Measurements from ENCODE around the gene BIRC7.

BIRC7 gene

GRCh38 chr20:63226042-63226943 lies 9.4 kb upstream of the BIRC7 start:
- no peak for FAIRE-seq

- FAIRE-seq = no peak
These were observed 8.4 kb upstream of the BIRC7 start for GRCh38 chr20:63227260-63227659.

GRCh38 chr20:63228806-63229205 lies 6.9 kb upstream of the BIRC7 start:
- FAIRE-seq = no peak

GRCh38 chr20:63230800-63231268 lies 4.9 kb upstream of the BIRC7 start:
- no peak for FAIRE-seq

- FAIRE-seq = no peak
These were observed 3.3 kb upstream of the BIRC7 start for GRCh38 chr20:63232235-63233060.

- FAIRE-seq = no peak
These were observed 2.7 kb upstream of the BIRC7 start for GRCh38 chr20:63233061-63233344.

GRCh38 chr20:63233924-63234323 lies 1.8 kb upstream of the BIRC7 start:
- no peak for FAIRE-seq

GRCh38 chr20:63234693-63235398 lies 859 bp upstream of the BIRC7 start:
- FAIRE-seq = no peak

- no peak for FAIRE-seq
These were observed 572 bp downstream of the BIRC7 start for GRCh38 chr20:63236116-63236837.

- FAIRE-seq = no peak
These were observed 2.3 kb downstream of the BIRC7 start for GRCh38 chr20:63238031-63238430.

GRCh38 chr20:63238514-63239125 lies 2.9 kb downstream of the BIRC7 start:
- FAIRE-seq = no peak

DNA sequence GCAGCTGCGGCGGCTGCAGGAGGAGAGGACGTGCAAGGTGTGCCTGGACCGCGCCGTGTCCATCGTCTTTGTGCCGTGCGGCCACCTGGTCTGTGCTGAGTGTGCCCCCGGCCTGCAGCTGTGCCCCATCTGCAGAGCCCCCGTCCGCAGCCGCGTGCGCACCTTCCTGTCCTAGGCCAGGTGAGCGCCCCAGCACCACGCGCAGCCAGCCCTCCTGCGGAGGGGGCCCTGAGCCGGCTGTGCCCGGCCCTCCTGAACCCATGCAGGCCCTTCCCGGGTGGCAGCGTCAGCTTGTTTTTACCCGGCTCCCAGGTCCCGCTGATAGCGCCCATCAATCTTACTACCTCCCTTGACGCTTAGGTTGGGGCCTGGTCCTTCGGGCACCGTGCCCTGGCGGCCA lies 3.7 kb downstream of the BIRC7 start:
- no peak for FAIRE-seq

GRCh38 chr20:63240004-63240403 lies 4.3 kb downstream of the BIRC7 start:
- no peak for FAIRE-seq

DNA sequence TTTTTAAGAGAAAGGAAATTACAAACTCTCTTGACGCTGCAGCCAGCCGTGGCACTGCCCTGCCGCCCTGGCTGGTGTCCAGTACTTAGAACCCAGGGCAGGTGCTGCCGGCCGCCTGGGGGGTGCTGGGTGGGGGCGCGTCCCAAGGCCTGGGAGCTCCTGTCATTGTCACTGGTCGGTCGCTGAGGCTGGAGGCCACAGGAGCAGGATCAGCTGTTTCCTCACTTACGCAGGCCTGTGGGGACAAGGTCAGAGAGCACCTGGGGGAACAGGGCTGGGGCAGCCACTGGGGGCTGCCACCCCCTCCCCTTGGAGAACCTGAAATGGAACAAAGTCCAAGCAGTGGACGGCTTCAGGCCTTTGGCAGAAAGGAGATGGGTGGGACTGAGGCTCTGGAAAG lies 5.6 kb downstream of the BIRC7 start:
- FAIRE-seq = no peak

- FAIRE-seq = no peak
These were observed 7.0 kb downstream of the BIRC7 start for GRCh38 chr20:63242736-63243135.

DNA sequence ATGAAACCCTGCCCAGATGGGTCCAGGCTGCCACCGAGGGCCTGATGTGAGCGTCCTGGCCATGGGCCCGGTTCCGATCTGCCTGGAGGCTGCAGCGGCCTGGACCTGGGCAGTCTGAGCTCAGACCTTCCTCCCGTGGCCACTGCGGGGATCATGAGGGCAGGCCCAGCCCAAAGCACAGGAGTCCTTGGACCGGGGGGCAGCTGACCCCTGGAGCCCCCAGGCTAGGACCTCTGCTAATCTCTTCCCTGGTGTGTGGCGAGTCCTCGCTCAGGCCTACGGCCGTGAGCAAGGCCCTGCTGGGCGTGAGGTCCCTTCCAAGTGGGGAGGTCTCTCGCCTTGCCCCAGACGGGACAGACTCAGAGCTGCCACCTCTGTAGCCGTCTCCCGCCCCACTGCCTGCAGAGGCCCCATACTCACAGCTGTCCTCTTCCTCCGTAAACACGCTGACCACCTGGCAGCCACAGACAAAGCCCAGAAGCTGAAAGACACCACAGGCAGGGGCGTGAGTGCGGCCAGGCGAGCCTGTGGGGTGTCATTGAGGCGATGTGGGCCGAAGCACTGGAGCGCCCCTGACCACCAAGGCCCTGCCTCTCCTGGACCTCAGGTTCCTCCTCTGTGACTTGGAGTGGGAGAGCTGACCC lies 8.0 kb downstream of the BIRC7 start:
- no peak for FAIRE-seq

DNA sequence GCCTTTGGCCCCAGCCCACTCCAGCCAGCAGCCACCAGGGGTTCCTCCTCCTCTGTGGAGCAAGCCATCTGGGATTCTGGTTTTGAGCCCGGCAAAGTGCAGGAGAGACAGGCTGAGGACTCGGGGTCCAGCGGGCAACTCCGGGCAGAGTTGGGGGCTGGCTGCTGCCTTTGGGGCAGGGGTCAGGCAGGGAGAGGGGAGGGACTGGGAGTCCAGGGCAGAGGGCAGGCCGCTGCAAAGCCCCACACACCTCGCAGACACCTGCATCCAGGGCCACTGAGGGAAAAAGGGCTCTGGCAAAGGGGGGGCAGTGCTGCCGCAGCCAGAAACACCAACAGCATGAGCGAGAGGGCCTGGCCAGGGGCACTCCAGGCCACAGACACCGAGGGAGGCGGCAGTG lies 8.8 kb downstream of the BIRC7 start:
- no peak for FAIRE-seq

GRCh38 chr20:63246490-63247288 lies 11.0 kb downstream of the BIRC7 start:
- FAIRE-seq = no peak

GRCh38 chr20:63247671-63248228 lies 12.0 kb downstream of the BIRC7 start:
- no peak for FAIRE-seq

DNA sequence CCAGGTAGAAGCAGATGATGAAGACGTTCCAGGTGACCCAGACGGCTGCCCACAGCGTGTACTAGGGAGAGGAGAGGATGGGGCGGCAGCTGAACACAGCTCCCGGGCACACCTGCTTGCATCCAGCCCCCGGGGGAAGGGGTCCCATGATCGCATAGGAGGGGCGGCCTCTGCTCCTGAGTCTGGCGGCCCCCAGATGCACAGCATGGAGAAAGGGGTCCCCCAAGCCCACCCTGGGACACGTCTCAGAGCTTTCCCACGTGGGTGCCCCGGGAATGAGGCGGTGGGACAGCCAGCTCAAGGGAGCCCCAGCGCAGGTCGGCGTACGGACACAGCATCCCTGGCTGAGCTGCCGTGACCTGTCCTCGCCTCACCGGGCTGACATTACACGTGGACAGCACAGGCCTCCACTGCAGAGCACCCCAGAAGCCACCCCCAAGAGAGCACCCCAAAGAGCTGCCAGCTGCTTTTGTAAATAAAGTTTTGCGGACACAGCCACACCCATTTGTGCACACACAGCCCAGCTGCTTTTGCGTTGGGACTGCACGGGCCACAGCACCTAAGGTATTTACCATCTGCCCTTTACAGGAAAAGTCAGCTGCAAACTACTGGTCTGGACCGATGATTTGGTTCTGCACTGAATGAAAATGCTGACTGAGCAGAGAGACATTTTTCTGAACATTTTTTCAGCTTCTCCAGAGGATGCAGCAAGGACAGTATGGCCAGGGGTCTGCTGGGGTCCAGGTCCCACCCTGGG lies 13.3 kb downstream of the BIRC7 start:
- no peak for FAIRE-seq

Data from TTC549 (cell line).